SU-DHL-6 (cell line): ENCODE results near the gene BPIFB6.

Source experiments
- H2AFZ ChIP-seq: fragments of 200-600 bp; sonication (generic); 2 replicates; pipeline ENCODE4 v1.6.1; 2014; ENCODE audit warnings: low read depth, mild to moderate bottlenecking, moderate library complexity, mixed read lengths, antibody characterized with exemption, low read length; ENCODE audit not compliant: severe bottlenecking
- H3F3A ChIP-seq: fragments of 200-600 bp; shearing (Covaris generic); 2 replicates; pipeline ENCODE4 v1.6.0; 2016; ENCODE audit warnings: antibody characterized with exemption, mild to moderate bottlenecking; ENCODE audit not compliant: insufficient read depth
- H3K27ac ChIP-seq: fragments of 200-600 bp; sonication (generic); 2 replicates; pipeline ENCODE4 v1.5.1; 2016; ENCODE audit warnings: low read depth, mild to moderate bottlenecking, low read length, moderate library complexity, mixed read lengths
- H3K27me3 ChIP-seq: fragments of 200-600 bp; sonication (generic), shearing (Covaris generic); 2 replicates; pipeline ENCODE4 v1.6.0; 2014; ENCODE audit warnings: mild to moderate bottlenecking, low read length
- H3K36me3 ChIP-seq: fragments of 200-600 bp; sonication (generic); 2 replicates; pipeline ENCODE4 v1.6.1; 2014; ENCODE audit warnings: mild to moderate bottlenecking, low read length, mixed read lengths
- H3K4me2 ChIP-seq: fragments of 300-600, 200-600 bp; shearing (Covaris generic), sonication (generic); 2 replicates; pipeline ENCODE4 v1.6.0; 2014; ENCODE audit warnings: low read length, low read depth, mild to moderate bottlenecking; ENCODE audit not compliant: poor library complexity, severe bottlenecking
- H3K4me3 ChIP-seq: fragments of 200-600 bp; sonication (generic); 2 replicates; pipeline ENCODE4 v1.5.1; 2014; ENCODE audit warnings: antibody characterized with exemption, low read length, mild to moderate bottlenecking, mixed read lengths; ENCODE audit not compliant: insufficient read depth, poor library complexity, severe bottlenecking
- H3K79me2 ChIP-seq: fragments of 200-600 bp; sonication (generic); 2 replicates; pipeline ENCODE4 v1.6.1; 2014; ENCODE audit warnings: mild to moderate bottlenecking, low read length, moderate library complexity; ENCODE audit not compliant: insufficient read depth
- H3K9ac ChIP-seq: fragments of 200-600 bp; sonication (generic); 2 replicates; pipeline ENCODE4 v1.7.0; 2014; ENCODE audit warnings: mild to moderate bottlenecking, low read length
- H3K9me2 ChIP-seq: fragments of 200-600 bp; sonication (generic); replicated peaks from 2 replicates; pipeline ENCODE4 v1.6.1; 2014; ENCODE audit warnings: low read length; ENCODE audit not compliant: insufficient read depth
- H3K9me3 ChIP-seq: fragments of 200-600 bp; sonication (generic); 2 replicates; pipeline ENCODE4 v1.6.1; 2014; ENCODE audit warnings: low read length, mixed read lengths; ENCODE audit not compliant: insufficient read depth
- H4K20me1 ChIP-seq: fragments of 200-600 bp; sonication (generic); 2 replicates; pipeline ENCODE4 v1.6.1; 2014; ENCODE audit warnings: low read depth, mild to moderate bottlenecking, antibody characterized with exemption, low read length, moderate library complexity, mixed read lengths
- CTCF ChIP-seq: fragments of 200-600 bp; sonication (generic); IDR thresholded peaks from one replicate; pipeline ENCODE4 v1.5.1; 2017; ENCODE audit warnings: antibody characterized with exemption, mild to moderate bottlenecking, low read length, moderate library complexity; ENCODE audit not compliant: insufficient read depth, poor library complexity, severe bottlenecking
- EZH2phosphoT487 ChIP-seq: fragments of 200-600 bp; sonication (generic), shearing (Covaris generic); conservative IDR thresholded peaks from 2 replicates; pipeline ENCODE4 v1.6.1; 2018; ENCODE audit warnings: mild to moderate bottlenecking, antibody characterized with exemption, low read length, moderate library complexity, mixed read lengths

BPIFB6 gene

GRCh38 chr20:33086052-33086722 is 54.7 kb downstream of the BPIFB6 start:
- Histone ChIP-seq H3K9me2 (no peaks in the 10 kb centered on the region), H3K79me2 (no peaks in the 10 kb centered on the region), H3K36me3 (no peaks in the 10 kb centered on the region), H3F3A (no peaks in the 10 kb centered on the region), H4K20me1 (no peaks in the 10 kb centered on the region), H3K27ac (no peak overlapping the region), H3K9ac (no peak overlapping the region), H3K9me3 (no peaks in the 10 kb centered on the region), H3K4me2 (no peak overlapping the region), H3K4me3 (no peak overlapping the region), H3K27me3 (no peaks in the 10 kb centered on the region), H2AFZ (no peak overlapping the region)
- TF ChIP-seq CTCF (no peak), EZH2phosphoT487 (no peak)

- Histone ChIP-seq H2AFZ (no peak overlapping the region), H3K27ac (no peak overlapping the region), H4K20me1 (no peaks in the 10 kb centered on the region), H3K4me3 (no peak overlapping the region), H3K9me2 (no peaks in the 10 kb centered on the region), H3K79me2 (no peaks in the 10 kb centered on the region), H3F3A (no peaks in the 10 kb centered on the region), H3K9me3 (no peaks in the 10 kb centered on the region), H3K4me2 (no peak overlapping the region), H3K9ac (no peak overlapping the region), H3K36me3 (no peaks in the 10 kb centered on the region), H3K27me3 (no peaks in the 10 kb centered on the region)
- TF ChIP-seq EZH2phosphoT487 (no peak), CTCF (no peak)
These were observed 59.7 kb downstream of the BPIFB6 start for GRCh38 chr20:33091147-33091546.

GRCh38 chr20:33091693-33092092 is 60.2 kb downstream of the BPIFB6 start:
- Histone ChIP-seq H3K9me3 (no peaks in the 10 kb centered on the region), H3K27me3 (no peaks in the 10 kb centered on the region), H3K9ac (no peak overlapping the region), H3K36me3 (no peaks in the 10 kb centered on the region), H3K4me3 (no peak overlapping the region), H3K27ac (no peak overlapping the region), H3K79me2 (no peaks in the 10 kb centered on the region), H4K20me1 (no peaks in the 10 kb centered on the region), H3F3A (no peaks in the 10 kb centered on the region), H3K9me2 (no peaks in the 10 kb centered on the region), H3K4me2 (no peak overlapping the region), H2AFZ (no peak overlapping the region)
- TF ChIP-seq EZH2phosphoT487 = no peak
- TF ChIP-seq CTCF = no peak
